ENCODE data around the gene FRMPD2.

- TF ChIP-seq POLR2AphosphoS5 (IDR thresholded peaks at IDR 0.05) = no peak
- TF ChIP-seq CTCF (IDR thresholded peaks at IDR 0.05; ENCODE audit: poor library complexity, severe bottlenecking) = no peak
These were observed 24.6 kb upstream of the FRMPD2 start for GRCh38 chr10:48299066-48299465.
